H1 (cell line): ENCODE measurements around the gene MBTPS1. TPM values are rescaled to one million over a fixed set of nuclear protein-coding genes. Genes with fewer than 3 reads are reported as not detected.

Experiments used
- BCL11A ChIP-seq, 2 experiments: IDR thresholded peaks; one replicate each; pipeline ENCODE4 v1.6.1; 2011; ENCODE audit warnings: low read depth in 2 of 2, low read length in 2 of 2, mild to moderate bottlenecking in 2 of 2
- CEBPB ChIP-seq: IDR thresholded peaks from 2 replicates; pipeline ENCODE4 v1.6.1; 2012; ENCODE audit warnings: low read depth, low read length
- CHD1 ChIP-seq: IDR thresholded peaks from 2 replicates; pipeline ENCODE4 v1.6.1; 2012; ENCODE audit warnings: low read depth, low read length, improper control_type of control experiment
- E2F6 ChIP-seq: IDR thresholded peaks from 2 replicates; pipeline ENCODE4 v1.6.1; 2012; ENCODE audit warnings: inconsistent platforms
- EGR1 ChIP-seq: IDR thresholded peaks from 2 replicates; pipeline ENCODE4 v1.6.1; 2011; ENCODE audit warnings: low read depth, low read length, borderline replicate concordance
- RAD21 ChIP-seq, 2 experiments: IDR thresholded peaks in 1 of 2; conservative IDR thresholded peaks in 1 of 2; 2 replicates each; pipeline ENCODE4 v1.6.1; 2011; ENCODE audit warnings: low read depth in 2 of 2, low read length in 2 of 2, improper control_type of control experiment in 1 of 2, inconsistent platforms in 1 of 2, mild to moderate bottlenecking in 1 of 2, moderate library complexity in 1 of 2
- polyA plus RNA-seq, 7 experiments: library from polyadenylated mRNA; depleted of rRNA in 3 of 7; stranded (reverse) in 5 of 7; unstranded in 2 of 7; fragments of >200 nt in 5 of 7; fragments of 200-250 nt in 2 of 7; gene quantifications; 1 replicate in 5 of 7; 2 replicates in 1 of 7; 4 replicates in 1 of 7; pipeline versions ENCODE4 v1.2.1 to v1.2.3, GENCODE V29; 2011 to 2013; ENCODE audit warnings: missing spikeins in 2 of 7, mixed read lengths in 2 of 7
- total RNA-seq: library from RNA; stranded (reverse); fragmentation: NEBNext Ultra II Directional; extraction: Animal tissue kit (Norgen Biotek cat#: 25700); gene quantifications from 2 replicates; pipeline ENCODE4 v1.2.1, GENCODE V29; 2021
- TF ChIP-seq, protein P1 (sequence below): fragments of 300-600 bp; sonication (generic); IDR thresholded peaks from 2 replicates; pipeline ENCODE4 v1.7.1; 2012; ENCODE audit warnings: low read length, moderate library complexity, mild to moderate bottlenecking, inconsistent platforms; ENCODE audit not compliant: insufficient replicate concordance

The MBTPS1 gene
- total and polyA plus RNA-seq, 2 of the 8 experiments (the other 6 are each of a cell fraction or from before 2014, with no cell fraction given): 30.6 to 53.3 TPM

- TF ChIP-seq, protein P1, sequence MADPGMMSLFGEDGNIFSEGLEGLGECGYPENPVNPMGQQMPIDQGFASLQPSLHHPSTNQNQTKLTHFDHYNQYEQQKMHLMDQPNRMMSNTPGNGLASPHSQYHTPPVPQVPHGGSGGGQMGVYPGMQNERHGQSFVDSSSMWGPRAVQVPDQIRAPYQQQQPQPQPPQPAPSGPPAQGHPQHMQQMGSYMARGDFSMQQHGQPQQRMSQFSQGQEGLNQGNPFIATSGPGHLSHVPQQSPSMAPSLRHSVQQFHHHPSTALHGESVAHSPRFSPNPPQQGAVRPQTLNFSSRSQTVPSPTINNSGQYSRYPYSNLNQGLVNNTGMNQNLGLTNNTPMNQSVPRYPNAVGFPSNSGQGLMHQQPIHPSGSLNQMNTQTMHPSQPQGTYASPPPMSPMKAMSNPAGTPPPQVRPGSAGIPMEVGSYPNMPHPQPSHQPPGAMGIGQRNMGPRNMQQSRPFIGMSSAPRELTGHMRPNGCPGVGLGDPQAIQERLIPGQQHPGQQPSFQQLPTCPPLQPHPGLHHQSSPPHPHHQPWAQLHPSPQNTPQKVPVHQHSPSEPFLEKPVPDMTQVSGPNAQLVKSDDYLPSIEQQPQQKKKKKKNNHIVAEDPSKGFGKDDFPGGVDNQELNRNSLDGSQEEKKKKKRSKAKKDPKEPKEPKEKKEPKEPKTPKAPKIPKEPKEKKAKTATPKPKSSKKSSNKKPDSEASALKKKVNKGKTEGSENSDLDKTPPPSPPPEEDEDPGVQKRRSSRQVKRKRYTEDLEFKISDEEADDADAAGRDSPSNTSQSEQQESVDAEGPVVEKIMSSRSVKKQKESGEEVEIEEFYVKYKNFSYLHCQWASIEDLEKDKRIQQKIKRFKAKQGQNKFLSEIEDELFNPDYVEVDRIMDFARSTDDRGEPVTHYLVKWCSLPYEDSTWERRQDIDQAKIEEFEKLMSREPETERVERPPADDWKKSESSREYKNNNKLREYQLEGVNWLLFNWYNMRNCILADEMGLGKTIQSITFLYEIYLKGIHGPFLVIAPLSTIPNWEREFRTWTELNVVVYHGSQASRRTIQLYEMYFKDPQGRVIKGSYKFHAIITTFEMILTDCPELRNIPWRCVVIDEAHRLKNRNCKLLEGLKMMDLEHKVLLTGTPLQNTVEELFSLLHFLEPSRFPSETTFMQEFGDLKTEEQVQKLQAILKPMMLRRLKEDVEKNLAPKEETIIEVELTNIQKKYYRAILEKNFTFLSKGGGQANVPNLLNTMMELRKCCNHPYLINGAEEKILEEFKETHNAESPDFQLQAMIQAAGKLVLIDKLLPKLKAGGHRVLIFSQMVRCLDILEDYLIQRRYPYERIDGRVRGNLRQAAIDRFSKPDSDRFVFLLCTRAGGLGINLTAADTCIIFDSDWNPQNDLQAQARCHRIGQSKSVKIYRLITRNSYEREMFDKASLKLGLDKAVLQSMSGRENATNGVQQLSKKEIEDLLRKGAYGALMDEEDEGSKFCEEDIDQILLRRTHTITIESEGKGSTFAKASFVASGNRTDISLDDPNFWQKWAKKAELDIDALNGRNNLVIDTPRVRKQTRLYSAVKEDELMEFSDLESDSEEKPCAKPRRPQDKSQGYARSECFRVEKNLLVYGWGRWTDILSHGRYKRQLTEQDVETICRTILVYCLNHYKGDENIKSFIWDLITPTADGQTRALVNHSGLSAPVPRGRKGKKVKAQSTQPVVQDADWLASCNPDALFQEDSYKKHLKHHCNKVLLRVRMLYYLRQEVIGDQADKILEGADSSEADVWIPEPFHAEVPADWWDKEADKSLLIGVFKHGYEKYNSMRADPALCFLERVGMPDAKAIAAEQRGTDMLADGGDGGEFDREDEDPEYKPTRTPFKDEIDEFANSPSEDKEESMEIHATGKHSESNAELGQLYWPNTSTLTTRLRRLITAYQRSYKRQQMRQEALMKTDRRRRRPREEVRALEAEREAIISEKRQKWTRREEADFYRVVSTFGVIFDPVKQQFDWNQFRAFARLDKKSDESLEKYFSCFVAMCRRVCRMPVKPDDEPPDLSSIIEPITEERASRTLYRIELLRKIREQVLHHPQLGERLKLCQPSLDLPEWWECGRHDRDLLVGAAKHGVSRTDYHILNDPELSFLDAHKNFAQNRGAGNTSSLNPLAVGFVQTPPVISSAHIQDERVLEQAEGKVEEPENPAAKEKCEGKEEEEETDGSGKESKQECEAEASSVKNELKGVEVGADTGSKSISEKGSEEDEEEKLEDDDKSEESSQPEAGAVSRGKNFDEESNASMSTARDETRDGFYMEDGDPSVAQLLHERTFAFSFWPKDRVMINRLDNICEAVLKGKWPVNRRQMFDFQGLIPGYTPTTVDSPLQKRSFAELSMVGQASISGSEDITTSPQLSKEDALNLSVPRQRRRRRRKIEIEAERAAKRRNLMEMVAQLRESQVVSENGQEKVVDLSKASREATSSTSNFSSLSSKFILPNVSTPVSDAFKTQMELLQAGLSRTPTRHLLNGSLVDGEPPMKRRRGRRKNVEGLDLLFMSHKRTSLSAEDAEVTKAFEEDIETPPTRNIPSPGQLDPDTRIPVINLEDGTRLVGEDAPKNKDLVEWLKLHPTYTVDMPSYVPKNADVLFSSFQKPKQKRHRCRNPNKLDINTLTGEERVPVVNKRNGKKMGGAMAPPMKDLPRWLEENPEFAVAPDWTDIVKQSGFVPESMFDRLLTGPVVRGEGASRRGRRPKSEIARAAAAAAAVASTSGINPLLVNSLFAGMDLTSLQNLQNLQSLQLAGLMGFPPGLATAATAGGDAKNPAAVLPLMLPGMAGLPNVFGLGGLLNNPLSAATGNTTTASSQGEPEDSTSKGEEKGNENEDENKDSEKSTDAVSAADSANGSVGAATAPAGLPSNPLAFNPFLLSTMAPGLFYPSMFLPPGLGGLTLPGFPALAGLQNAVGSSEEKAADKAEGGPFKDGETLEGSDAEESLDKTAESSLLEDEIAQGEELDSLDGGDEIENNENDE: no peak
- no peak for TF ChIP-seq E2F6
- TF ChIP-seq BCL11A (IDR thresholded peaks at IDR 0.05; ENCODE audit: low read depth in 2 of 2, low read length in 2 of 2): no peak
- no peak for TF ChIP-seq CHD1
- no peak for TF ChIP-seq EGR1
- TF ChIP-seq CEBPB: no peak
- TF ChIP-seq RAD21 (IDR thresholded peaks at IDR 0.05 in 1 of 2, conservative IDR thresholded peaks at IDR 0.05 in 1 of 2; ENCODE audit: low read depth in 2 of 2, low read length in 2 of 2): no peak
Observed at GRCh38 chr16:84048871-84049270, 67.9 kb downstream of the MBTPS1 start (continued).
